Suprapubic skin (tissue), 4 donors: ENCODE results near the gene DDX55. TPM values are rescaled to one million over a fixed set of nuclear protein-coding genes. Genes with fewer than 3 reads are reported as not detected.

Experiments used
- DNase-seq, 2 donors: peaks; one replicate each; pipeline ENCODE4 v3.0.0-alpha.2; 2019; ENCODE audit warnings: low spot score in 2 of 2
- H3K27ac ChIP-seq: fragments of 200-600 bp; sonication (generic); one replicate; pipeline ENCODE4 v1.5.1; 2019
- H3K27me3 ChIP-seq: fragments of 200-600 bp; sonication (generic); one replicate; pipeline ENCODE4 v1.5.1; 2019
- H3K36me3 ChIP-seq: fragments of 200-600 bp; sonication (generic); one replicate; pipeline ENCODE4 v1.5.1; 2019
- H3K4me1 ChIP-seq: fragments of 200-600 bp; sonication (generic); one replicate; pipeline ENCODE4 v1.5.1; 2019
- H3K4me3 ChIP-seq: fragments of 200-600 bp; sonication (generic); one replicate; pipeline ENCODE4 v1.5.1; 2019; ENCODE audit warnings: mild to moderate bottlenecking
- H3K9me3 ChIP-seq: fragments of 200-600 bp; sonication (generic); one replicate; pipeline ENCODE4 v1.5.1; 2019
- CTCF ChIP-seq, 2 donors: fragments of 200-600 bp in 1 of 2; fragments of 450-650 bp in 1 of 2; sonication (generic) in 1 of 2; IDR thresholded peaks; one replicate each; pipeline ENCODE4 v1.5.1; 2016 to 2019; ENCODE audit warnings: antibody characterized with exemption in 2 of 2, mild to moderate bottlenecking in 1 of 2, moderate library complexity in 1 of 2
- EP300 ChIP-seq: sonication (generic); formaldehyde crosslinking; IDR thresholded peaks from one replicate; pipeline ENCODE4 v1.6.1; 2017; ENCODE audit warnings: antibody characterized with exemption
- POLR2A ChIP-seq, 2 donors: fragments of 450-650 bp; IDR thresholded peaks; one replicate each; pipeline ENCODE4 v1.6.1; 2017; ENCODE audit warnings: antibody characterized with exemption in 2 of 2, mild to moderate bottlenecking in 2 of 2, moderate library complexity in 2 of 2
- POLR2AphosphoS5 ChIP-seq, 3 donors: sonication (generic); formaldehyde crosslinking; IDR thresholded peaks; one replicate each; pipeline ENCODE4 v1.6.1; 2017; ENCODE audit warnings: antibody characterized with exemption in 3 of 3
- WGBS: methylation state at CpG from one replicate; pipeline ENCODE4 v1.1.5; 2018; 5-methylcytosine and 5-hydroxymethylcytosine counted together
- total RNA-seq, 4 donors: library from RNA; depleted of rRNA; stranded (reverse); fragments of >200 nt; gene quantifications; one replicate each; pipeline ENCODE4 v1.1.0, GENCODE V29; 2016

The DDX55 gene
- total RNA-seq, 4 donors from 2014 or later, result 23.6 to 57.1 (median 42.2) TPM

GRCh38 chr12:123648401-123648800 is 46.5 kb downstream of the DDX55 start:
- H3K27me3 ChIP-seq, result no peaks in the 10 kb centered on the region
- H3K4me3 ChIP-seq, result no peak overlapping the region
- WGBS, result 81% methylated on average over 5 of the region's 5 CpGs
- H3K36me3 ChIP-seq, result peaks cover 75% of the 10 kb centered on the region
- H3K27ac ChIP-seq, result no peak overlapping the region
- no peak for DNase-seq
- no peak for TF ChIP-seq EP300
- no peak for TF ChIP-seq POLR2AphosphoS5 (IDR thresholded peaks at IDR 0.05)
- TF ChIP-seq POLR2A (IDR thresholded peaks at IDR 0.05), result no peak
- no peak for TF ChIP-seq CTCF (IDR thresholded peaks at IDR 0.05)
- H3K4me1 ChIP-seq, result no peaks in the 10 kb centered on the region
- no peaks in the 10 kb centered on the region for H3K9me3 ChIP-seq

GRCh38 chr12:123654129-123654701 is 52.3 kb downstream of the DDX55 start:
- no peak overlapping the region for H3K4me3 ChIP-seq
- whole genome bisulfite sequencing, result 89% methylated on average over 4 of the region's 4 CpGs
- no peak for DNase-seq
- peaks cover 66% of the 10 kb centered on the region for H3K36me3 ChIP-seq
- H3K27me3 ChIP-seq, result no peaks in the 10 kb centered on the region
- H3K9me3 ChIP-seq, result no peaks in the 10 kb centered on the region
- H3K4me1 ChIP-seq, result no peaks in the 10 kb centered on the region
- H3K27ac ChIP-seq, result no peak overlapping the region
- no peak for TF ChIP-seq CTCF (IDR thresholded peaks at IDR 0.05)
- TF ChIP-seq EP300, result no peak
- TF ChIP-seq POLR2AphosphoS5 (IDR thresholded peaks at IDR 0.05), result no peak
- TF ChIP-seq POLR2A (IDR thresholded peaks at IDR 0.05), result no peak

GRCh38 chr12:123655420-123655819 is 53.5 kb downstream of the DDX55 start:
- Histone ChIP-seq H3K36me3 (peaks cover 60% of the 10 kb centered on the region), H3K4me3 (no peak overlapping the region), H3K4me1 (peaks cover 3% of the 10 kb centered on the region), H3K9me3 (no peaks in the 10 kb centered on the region), H3K27me3 (no peaks in the 10 kb centered on the region), H3K27ac (no peak overlapping the region)
- WGBS, result 73% methylated on average over 5 of the region's 5 CpGs
- DNase-seq, result no peak
- TF ChIP-seq CTCF (IDR thresholded peaks at IDR 0.05) (no peak), EP300 (no peak), POLR2A (IDR thresholded peaks at IDR 0.05) (no peak), POLR2AphosphoS5 (IDR thresholded peaks at IDR 0.05) (no peak)

- Histone ChIP-seq H3K27ac (no peak overlapping the region), H3K27me3 (no peaks in the 10 kb centered on the region), H3K4me3 (no peak overlapping the region), H3K4me1 (peaks cover 9% of the 10 kb centered on the region), H3K9me3 (no peaks in the 10 kb centered on the region), H3K36me3 (peaks cover 57% of the 10 kb centered on the region)
- TF ChIP-seq CTCF (IDR thresholded peaks at IDR 0.05), result no peak
- TF ChIP-seq POLR2A (IDR thresholded peaks at IDR 0.05), result no peak
- no peak for TF ChIP-seq POLR2AphosphoS5 (IDR thresholded peaks at IDR 0.05)
- TF ChIP-seq EP300, result no peak
- 81% methylated on average over 4 of the region's 4 CpGs for WGBS
- DNase-seq, result no peak
Observed at GRCh38 chr12:123656392-123656791, 54.5 kb downstream of the DDX55 start.

GRCh38 chr12:123657211-123657610 is 55.3 kb downstream of the DDX55 start:
- Histone ChIP-seq H3K36me3 (peaks cover 48% of the 10 kb centered on the region), H3K4me3 (no peak overlapping the region), H3K4me1 (peaks cover 9% of the 10 kb centered on the region), H3K9me3 (no peaks in the 10 kb centered on the region), H3K27ac (no peak overlapping the region), H3K27me3 (no peaks in the 10 kb centered on the region)
- DNase-seq, result no peak
- TF ChIP-seq EP300 (no peak), POLR2AphosphoS5 (IDR thresholded peaks at IDR 0.05) (no peak), CTCF (IDR thresholded peaks at IDR 0.05) (no peak), POLR2A (IDR thresholded peaks at IDR 0.05) (no peak)
- WGBS, result 91% methylated on average over 9 of the region's 9 CpGs
